Astrocyte of the hippocampus (primary cell): ENCODE results near the gene OR8B4.
A peak's percentile ranks its signal among the peaks of the same experiment; 100 is the strongest.
"Not testable (repeated sequence)": the region's sequence is repeated elsewhere in the genome, so short reads cannot be mapped to it uniquely, and the experiment has no call there.

Source experiments
- DNase-seq: peaks from one replicate; pipeline ENCODE4 v3.0.0; 2011; ENCODE audit warnings: low read depth, low spot score

OR8B4 gene, protein sequence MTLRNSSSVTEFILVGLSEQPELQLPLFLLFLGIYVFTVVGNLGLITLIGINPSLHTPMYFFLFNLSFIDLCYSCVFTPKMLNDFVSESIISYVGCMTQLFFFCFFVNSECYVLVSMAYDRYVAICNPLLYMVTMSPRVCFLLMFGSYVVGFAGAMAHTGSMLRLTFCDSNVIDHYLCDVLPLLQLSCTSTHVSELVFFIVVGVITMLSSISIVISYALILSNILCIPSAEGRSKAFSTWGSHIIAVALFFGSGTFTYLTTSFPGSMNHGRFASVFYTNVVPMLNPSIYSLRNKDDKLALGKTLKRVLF

DNA sequence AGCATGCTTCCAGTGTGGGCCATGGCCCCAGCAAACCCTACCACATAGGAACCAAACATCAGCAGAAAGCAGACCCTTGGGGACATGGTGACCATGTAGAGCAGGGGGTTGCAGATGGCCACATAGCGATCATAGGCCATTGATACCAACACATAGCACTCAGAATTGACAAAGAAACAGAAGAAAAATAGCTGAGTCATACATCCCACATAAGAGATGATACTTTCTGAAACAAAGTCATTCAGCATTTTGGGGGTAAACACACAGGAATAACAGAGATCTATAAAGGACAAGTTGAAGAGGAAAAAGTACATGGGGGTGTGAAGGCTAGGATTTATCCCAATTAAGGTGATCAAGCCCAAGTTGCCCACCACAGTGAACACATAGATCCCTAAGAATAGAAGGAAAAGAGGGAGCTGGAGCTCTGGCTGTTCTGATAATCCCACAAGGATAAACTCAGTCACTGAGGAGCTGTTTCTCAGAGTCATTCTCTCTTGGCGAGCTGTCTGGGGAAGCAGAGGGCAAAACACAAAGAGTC is at the start of gene OR8B4:
OR8B4 (minus strand) TSS at position 488 of the 538 bp plus-strand sequence; CDS start at position 488, 0 bp downstream.
- DNase-seq: no peak

DNA sequence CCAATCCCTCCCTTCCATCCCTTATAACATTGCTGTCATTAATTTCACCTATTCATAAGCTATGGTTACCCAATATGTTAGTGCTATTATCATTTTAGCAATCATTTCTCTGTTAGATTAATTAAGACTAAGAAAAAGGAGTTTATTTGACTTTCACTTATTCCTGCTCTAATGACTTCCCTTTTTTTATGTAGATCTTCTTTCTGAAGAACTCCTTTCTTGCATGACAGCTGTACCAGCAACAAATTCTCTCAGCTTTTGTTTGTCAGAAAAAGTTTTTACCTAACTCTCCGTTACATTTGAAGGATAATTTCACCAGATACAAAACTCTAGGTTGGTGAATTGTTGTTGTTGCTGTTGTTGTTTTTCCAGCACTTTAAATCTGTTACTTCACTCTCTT is 49.4 kb upstream of the OR8B4 start:
- no peak for DNase-seq

DNA sequence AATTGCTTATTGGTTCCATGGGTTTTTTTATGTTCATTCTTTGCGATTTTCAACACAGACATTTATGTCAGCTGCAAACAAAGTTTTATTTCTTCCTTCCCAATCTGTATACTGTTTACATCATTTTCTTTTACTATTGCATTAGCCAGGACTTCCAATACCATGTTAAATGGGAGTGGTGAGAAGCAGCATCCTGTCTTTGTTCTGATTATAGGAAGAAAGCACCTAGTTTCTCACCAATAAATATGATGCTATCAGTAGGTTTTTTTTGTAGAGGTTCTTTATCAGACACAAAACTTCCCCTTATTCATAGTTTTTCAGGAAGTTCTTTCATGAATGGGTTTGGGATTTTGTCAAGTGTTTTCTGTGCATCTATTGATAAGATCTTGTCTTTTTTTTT is 48.8 kb upstream of the OR8B4 start:
- DNase-seq: no peak

DNA sequence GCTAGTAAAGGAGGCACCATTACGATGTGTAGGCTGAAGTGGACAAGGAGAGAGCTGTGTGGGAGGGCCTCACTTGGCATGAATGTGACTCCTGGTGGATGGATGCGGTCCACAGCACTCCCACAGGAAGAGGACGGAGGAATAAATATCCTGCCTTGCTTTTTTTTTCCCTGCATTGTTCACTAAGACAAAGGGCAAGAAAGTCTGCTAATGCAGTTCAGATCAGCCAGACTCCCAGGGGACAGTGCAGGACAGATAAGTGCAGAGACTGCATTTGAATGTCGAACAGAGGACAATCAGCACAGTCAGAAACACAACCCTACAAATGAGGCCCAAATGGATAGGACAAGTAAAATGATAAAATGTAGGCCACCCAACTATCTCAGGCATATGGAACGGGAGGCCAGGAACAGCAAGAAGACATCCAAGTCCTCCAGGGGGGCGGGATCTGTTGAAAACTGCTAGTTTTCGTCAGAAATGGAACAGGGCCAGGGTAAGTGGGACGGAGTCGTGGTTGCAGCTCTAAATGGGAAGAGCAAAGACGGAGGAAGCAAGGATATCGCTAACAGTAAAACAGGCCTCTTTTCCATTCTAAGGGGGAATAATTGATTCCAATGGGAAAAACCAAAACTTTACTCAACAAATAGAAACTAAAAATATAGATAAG is 46.0 kb upstream of the OR8B4 start:
- DNase-seq: no peak

DNA sequence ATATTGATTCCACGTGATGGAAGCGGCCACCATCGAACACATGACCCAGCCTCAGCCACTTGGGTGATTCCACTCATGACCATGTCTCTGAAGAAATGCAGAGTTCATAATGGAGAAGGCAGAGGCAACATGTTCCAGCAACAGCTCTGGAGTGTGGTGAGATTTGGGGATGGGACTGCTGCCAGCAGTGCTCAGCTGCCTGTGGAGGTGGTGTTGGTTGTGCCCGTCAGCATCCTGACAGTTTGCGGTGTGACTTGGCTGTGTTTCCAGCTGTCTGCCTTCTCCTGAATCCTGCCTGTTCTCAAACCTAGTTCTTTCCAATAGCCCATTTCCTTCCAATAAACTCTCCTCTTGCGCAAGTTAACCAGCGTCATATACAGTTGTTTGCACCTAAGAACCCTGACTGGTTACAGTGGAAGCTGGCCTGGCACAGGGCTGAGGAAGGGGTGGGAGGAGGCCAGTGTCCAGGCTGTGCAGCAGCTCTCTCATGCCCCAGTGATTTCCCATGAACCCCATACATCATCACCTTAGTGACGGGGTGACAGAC is 42.8 kb upstream of the OR8B4 start:
- DNase-seq: peak; percentile 7

DNA sequence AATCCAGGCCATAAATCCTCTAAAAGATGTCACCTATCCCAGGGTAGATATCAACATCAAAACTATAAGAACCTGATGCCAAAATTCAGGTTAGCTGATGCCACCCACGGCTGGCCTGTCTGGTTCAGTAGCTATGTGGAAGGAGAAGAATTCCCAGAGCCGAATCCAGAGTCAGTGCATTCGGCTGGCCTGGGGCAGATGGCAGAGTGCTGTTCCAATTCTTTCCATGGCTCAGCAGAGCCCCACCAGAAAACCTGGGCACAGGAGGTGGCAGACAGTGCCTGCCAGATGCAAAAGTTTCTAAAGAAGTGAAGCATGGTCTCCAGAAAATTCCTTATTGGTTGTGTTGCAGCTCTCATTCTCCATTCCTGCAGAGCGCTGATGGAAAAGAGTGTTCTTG is 40.7 kb upstream of the OR8B4 start:
- DNase-seq: no peak

DNA sequence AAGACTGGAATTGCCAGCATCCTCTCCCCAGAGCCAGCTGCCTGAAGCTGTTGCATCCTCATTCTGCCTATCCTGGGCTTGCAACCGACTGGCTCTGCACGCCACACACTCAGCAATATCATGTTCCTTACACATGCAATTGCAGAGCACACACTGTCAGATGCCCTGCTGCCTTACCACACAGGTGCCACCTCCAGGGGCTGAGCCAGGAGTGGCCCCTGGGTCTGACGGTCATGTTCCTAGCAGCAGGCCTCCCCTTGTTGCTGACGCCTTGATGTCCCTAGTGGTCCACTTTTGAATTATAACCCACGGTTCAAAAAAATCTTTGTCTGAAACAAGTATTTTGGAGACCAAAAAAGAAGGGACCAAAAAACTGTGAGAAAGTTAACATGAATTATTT is 39.3 kb upstream of the OR8B4 start:
- DNase-seq: no peak

DNA sequence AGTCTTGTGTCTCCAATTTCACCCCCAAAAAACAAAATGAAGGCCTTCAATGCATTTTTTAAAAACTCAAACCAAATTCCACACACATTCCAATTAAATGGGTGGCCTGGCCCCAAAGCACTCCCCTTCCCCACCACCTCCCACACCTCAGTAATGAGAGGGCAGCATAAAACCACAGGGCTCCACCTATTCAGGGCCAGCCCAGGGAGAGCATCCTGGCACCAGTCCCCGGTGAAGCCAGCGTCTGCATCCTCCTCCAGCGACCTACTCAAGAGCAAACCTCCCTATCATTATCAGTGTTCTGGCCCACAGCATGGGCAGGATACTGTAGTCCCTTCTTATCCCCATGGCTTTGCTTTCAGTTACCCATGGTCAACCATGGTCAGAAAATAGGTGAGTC is 38.7 kb upstream of the OR8B4 start:
- no peak for DNase-seq

DNA sequence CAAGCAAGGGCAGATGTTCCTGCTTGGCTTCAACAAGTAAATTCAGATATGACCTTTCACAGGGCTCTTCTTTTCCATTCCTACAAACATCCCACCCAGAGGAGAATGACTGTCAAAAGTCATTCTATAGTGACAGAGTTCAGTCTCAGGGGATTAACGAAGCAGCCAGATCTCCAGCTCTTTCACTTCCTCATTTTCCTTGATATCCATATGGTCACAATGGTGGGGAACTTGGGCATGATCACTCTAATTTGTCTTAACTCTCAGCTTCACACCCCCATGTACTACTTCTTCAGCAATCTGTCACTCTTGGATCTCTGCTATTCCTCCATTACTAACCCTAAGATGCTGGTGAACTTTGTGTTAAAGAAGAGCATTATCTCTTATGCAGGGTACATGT is 35.8 kb upstream of the OR8B4 start:
- DNase-seq: no peak

DNA sequence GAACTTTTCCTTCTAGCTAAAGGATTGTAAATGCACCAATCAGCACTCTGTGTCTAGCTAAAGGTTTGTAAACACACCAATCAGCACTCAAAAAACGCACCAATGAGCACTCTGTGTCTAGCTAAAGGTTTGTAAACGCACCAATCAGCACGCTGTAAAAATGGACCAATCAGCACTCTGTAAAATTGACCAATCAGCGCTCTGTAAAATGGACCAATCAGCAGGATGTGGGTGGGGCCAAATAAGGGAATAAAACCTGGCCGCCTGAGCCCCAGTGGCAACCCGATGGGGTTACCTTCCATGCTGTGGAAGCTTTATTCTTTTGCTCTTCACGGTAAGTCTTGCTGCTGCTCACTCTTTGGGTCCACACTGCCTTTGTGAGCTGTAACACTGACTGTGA is 34.7 kb upstream of the OR8B4 start:
- DNase-seq: not testable (repeated sequence)

DNA sequence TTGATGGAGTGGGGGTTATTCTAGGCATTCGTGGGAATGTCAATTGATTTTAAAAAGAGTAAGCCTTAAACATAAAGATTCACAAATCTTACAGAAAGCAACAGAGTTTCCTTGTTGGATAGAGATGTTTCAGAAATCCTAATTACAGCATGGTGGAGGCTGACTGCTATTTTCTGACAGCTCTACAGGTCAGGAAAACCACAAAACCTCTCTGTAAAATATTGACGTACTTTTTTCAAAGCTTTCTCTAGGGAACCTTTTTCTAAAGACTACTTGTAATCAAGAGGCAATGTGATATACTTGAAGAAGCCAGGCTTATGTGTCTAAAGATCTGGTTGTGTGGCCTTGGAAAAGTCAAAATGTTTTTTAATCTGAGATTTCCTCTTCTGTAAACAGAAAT is 29.9 kb upstream of the OR8B4 start:
- no peak for DNase-seq

DNA sequence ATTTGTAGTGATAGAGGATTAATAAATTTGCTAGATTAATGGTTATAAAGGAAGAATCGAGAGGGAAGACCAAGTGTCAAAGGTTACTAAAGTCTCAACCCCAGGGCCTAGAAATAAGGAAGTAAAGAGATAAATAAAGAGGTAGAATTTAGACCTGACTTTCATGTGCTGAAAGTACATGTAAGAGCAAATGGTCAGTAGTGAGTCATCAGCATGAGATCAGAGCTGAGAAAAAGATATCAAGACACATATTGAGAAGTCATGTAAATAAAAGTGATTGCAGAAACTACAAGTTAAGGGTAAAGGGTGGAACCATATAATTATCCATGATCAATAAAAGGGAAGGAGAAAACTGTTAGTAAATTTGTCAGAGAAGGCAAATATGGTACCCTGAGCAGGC is 22.2 kb upstream of the OR8B4 start:
- no peak for DNase-seq

DNA sequence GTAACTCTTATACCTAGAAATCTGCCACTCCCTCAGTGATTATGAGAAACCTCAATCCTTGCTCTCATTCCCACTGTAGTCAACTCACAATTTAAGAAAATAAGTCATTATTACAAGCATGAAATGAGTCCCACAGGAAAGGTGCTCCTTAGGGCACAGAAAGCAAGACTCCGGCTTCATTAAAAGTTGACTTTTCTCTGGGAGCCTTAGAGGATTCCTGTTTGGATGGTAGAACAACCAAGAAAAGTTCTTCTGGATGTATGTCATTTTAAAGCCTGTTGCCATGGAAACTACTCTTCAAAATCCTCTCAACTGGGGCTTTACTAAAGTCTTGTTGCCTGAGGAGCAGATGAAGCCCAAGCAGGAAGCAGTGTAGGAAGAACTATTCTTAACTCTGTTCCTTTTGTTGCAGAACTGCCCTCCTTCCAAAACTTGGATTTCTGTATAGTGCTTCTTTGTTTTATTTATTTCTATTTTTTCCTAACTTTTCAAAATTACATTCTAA is 21.0 kb upstream of the OR8B4 start, which contains the start of gene OR8B8:
OR8B8 (minus strand) TSS at position 51 of the 505 bp plus-strand sequence. CDS start 4,611 bp downstream, outside the sequence.
- DNase-seq: no peak

DNA sequence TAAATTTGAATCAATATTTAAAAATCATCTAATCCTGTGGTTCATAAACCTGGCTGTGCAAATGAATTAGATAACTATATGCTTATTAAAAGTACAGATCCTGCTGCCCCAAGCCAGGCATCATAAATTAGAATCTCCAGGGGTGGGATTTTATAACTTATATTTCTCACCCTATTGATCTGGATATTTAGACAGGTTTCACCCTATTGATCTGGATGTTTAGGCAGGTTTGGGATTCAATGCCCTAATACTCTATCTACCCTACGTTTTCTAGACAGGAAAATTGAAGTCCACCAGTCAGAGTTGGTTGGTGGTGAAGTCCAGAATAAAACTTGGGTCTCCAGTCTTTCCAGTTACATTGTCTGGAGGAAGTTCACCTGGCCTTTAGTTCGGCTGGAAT is 18.2 kb upstream of the OR8B4 start:
- DNase-seq: no peak

DNA sequence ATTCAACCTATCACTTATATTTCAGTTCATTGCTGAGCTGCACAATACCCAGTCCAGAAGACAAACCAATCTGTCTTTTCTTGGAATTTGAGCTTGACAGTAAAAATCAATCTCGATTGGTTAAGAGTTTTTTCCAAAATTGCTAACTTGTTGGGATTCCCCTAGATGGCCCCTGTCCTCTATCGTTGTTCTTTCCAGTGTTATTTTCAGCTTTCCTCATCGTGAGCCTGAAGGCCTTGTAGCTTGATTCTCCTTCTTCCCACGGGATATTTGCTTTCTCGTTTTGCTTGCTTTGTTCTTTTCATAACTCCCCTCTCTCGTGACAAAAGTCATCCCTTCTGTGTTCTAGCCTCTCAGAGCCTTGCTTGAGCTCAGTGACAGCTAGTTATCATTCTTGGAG is 17.8 kb upstream of the OR8B4 start:
- DNase-seq: no peak

DNA sequence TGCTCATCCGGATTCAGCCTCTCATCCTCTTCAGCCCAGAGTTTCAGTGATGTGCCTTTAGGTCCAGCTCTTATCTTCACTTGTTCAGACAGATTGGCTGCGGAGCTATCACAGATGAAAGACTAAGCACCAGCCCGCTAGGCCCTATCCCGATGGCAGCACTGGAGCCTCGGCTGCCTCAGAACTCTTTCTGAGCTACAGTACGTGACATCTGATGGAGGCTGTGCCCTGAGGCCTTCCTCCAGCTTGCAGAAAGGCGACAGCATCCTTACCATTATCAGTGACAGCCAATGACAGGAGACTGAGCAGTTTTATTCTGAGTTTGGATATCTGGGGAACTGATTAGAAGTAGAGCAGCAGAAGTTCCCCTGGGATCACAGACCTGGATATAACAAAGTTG is 16.8 kb upstream of the OR8B4 start:
- DNase-seq: no peak

DNA sequence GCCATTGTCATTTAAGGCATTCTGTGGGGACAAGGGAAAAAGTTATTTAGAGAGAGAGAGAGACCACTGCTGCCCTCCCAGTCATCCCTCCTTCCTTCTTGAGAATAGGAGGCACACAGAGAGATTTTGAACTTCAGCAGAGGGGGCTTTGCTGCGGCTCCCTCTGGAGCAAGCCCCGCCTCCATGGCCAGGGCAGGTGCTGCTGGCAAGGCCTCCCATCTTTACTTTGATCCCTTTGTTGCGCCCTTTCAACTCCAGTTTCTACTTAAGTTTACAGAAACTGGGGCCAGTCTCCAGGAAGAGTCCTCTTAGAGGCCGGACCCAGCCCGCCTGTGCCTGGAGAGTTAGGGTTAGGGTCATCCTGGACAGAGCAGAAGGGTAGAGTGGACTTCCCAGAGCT is 16.4 kb upstream of the OR8B4 start:
- no peak for DNase-seq

DNA sequence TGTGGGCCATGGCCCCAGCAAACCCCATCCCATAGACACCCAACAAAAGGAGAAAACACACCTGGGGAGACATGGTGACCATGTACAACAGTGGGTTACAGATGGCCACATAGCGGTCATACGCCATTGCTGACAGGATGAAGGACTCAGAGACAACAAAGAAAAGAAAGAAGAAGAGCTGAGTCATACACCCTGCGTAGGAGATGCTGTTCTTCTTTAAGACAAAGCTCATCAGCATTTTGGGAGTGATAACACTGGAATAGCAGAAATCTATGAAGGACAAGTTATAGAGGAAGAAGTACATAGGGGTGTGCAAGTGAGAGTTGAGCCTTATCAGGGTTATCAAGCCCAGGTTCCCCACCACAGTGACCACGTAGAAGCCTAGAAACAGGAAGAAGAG is 15.9 kb upstream of the OR8B4 start:
- DNase-seq: no peak

DNA sequence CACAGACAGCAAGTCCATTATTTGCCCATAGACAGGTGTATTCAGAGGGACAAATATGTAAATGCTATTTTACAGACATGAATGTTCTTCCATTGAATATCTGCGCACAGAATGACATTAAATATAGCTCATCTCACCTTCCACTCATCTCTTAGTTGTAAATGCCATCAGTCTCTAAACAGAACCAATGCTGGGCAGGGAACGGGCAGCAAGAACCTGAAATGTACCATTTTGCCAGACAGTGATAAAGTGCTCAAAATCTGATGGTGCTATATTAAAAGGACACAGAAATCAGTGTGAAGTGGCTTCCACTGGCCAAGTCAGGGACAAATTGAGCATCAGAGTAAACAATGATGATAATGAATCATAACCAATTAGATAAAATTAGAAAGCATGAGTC is 10.0 kb upstream of the OR8B4 start:
- no peak for DNase-seq

DNA sequence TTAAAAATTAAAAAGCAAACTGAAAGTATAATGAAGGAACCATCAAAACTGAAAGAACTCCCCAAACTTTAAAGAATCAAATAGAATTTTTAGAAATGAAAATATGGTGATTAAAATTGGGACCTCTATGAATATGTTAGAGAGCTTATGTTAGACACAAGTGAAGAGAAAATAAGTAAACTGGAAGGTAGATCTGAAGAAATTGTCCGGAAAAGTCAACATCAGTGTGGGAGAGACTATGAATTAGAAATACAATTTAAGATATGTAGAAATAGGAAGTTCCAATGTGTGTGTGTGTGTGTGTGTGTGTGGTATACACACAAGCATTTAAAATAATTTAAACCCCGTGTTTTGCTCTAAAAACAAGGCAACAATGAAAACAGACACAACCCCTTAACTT is 4.9 kb upstream of the OR8B4 start:
- no peak for DNase-seq

DNA sequence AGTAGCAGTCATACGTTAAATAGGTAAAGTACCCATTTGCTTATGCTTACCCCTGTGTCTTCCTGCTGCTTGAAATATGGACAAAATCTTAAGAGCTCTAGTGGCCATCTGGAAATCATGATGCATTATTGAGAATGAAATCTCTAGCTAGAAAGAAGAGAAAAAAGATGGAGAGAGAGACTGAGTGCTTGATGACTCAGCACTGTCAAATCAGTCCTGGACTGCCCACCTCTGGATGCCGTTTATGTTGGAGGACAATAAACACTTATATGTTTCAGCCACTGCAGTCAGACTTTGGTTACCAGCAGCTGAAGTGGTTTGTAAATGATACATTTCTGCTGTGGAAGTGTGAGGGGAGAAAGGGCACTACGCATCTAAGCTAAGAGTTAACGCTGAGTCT is 3.6 kb downstream of the OR8B4 start:
- no peak for DNase-seq

DNA sequence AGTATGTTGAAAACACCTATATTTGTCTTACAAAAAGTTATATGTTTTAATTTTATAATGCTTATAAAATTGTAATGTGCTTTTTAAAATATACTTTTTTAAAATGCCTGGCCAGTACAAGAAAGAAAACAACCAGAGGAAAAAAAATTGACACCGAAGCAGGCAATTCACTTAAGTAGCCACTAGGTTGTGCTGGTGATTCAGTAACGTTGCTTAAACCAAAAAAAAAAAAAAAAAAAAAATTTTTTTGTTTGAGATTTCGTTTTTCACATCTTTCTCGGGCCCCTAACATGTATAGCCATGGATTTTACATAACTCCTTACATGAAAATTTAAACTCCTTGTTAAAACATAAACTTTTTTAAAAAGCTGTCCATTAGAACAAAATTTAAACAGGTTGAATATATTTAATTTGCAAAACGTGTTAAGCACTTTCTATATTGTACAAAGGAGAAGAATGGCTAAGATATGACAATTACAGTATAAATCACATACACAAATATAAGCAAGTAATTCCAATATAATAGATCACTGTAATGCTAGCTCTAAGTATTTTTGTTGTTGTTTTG is 9.2 kb downstream of the OR8B4 start:
- peak; percentile 34 for DNase-seq
